Stimulated activated memory B cell treated with anti-CD40 and anti-IgM and Interleukin-4, amounts not matched to agents 10 μg/mL and 1 μg/mL and 100 μg/mL, for 72 hours (primary cell): ENCODE results near the gene CCT6A.
"Not testable (repeated sequence)": the region's sequence is repeated elsewhere in the genome, so short reads cannot be mapped to it uniquely, and the experiment has no call there.

ENCODE experiments used
- ATAC-seq: fragments of 150-1000 bp; cut with Tn5 transposase; 2 replicates; pipeline ENCODE4 v1.10.0; 2021
- H3K27ac Mint-ChIP-seq: one replicate; pipeline ENCODE4 v1.8.0; 2022; ENCODE audit warnings: mild to moderate bottlenecking, mixed read lengths
- H3K27me3 Mint-ChIP-seq: one replicate; pipeline ENCODE4 v1.8.0; 2022; ENCODE audit warnings: mixed read lengths
- H3K36me3 Mint-ChIP-seq: one replicate; pipeline ENCODE4 v1.8.0; 2022; ENCODE audit warnings: mixed read lengths
- H3K4me1 Mint-ChIP-seq: one replicate; pipeline ENCODE4 v1.8.0; 2022; ENCODE audit warnings: mixed read lengths
- H3K4me3 Mint-ChIP-seq: one replicate; pipeline ENCODE4 v1.8.0; 2022; ENCODE audit warnings: mild to moderate bottlenecking, moderate library complexity, mixed read lengths
- H3K9me3 Mint-ChIP-seq: one replicate; pipeline ENCODE4 v1.8.0; 2022; ENCODE audit warnings: mixed read lengths

CCT6A gene

GRCh38 chr7:56051339-56052191 lies at the start of gene CCT6A, which contains the start of gene PSPH:
Gene CCT6A (plus strand): TSS chr7:56051765. CDS start chr7:56051849, 84 bp downstream.
Gene PSPH (minus strand): TSS chr7:56051444. CDS start chr7:56021212, 30,232 bp downstream.
- Mint-ChIP-seq H3K27me3 (no peaks in the 10 kb centered on the region), H3K4me1 (peaks cover 33% of the 10 kb centered on the region), H3K4me3 (peak within 1 kb of the TSS; percentile 87), H3K27ac (peak within 1 kb of the TSS; percentile 91), H3K9me3 (no peaks in the 10 kb centered on the region), H3K36me3 (peaks cover 20% of the 10 kb centered on the region)
- ATAC-seq, result peak; percentile 98

- Mint-ChIP-seq H3K27me3 (no peaks in the 10 kb centered on the region), H3K4me3 (no peak overlapping the region), H3K36me3 (peaks cover 9% of the 10 kb centered on the region), H3K27ac (no peak overlapping the region), H3K4me1 (peaks cover 17% of the 10 kb centered on the region), H3K9me3 (no peaks in the 10 kb centered on the region)
- ATAC-seq, result no peak
These were observed 47.8 kb upstream of the CCT6A start for GRCh38 chr7:56003749-56004148.

GRCh38 chr7:56007167-56007652 lies 44.4 kb upstream of the CCT6A start:
- no peak overlapping the region for H3K27ac Mint-ChIP-seq

GRCh38 chr7:56007891-56008290 lies 43.7 kb upstream of the CCT6A start:
- Mint-ChIP-seq H3K36me3 (peaks cover 9% of the 10 kb centered on the region), H3K27me3 (no peaks in the 10 kb centered on the region), H3K4me1 (no peaks in the 10 kb centered on the region), H3K4me3 (no peak overlapping the region), H3K27ac (no peak overlapping the region), H3K9me3 (no peaks in the 10 kb centered on the region)
- no peak for ATAC-seq

More at GRCh38 chr7:56007167-56007652, 44.4 kb upstream of the CCT6A start:
- no peaks in the 10 kb centered on the region for H3K4me1 Mint-ChIP-seq
- no peaks in the 10 kb centered on the region for H3K27me3 Mint-ChIP-seq
- H3K36me3 Mint-ChIP-seq, result peaks cover 9% of the 10 kb centered on the region
- no peak overlapping the region for H3K4me3 Mint-ChIP-seq
- no peak for ATAC-seq
- H3K9me3 Mint-ChIP-seq, result no peaks in the 10 kb centered on the region

- H3K27ac Mint-ChIP-seq, result no peak overlapping the region
- no peaks in the 10 kb centered on the region for H3K4me1 Mint-ChIP-seq
- H3K36me3 Mint-ChIP-seq, result peaks cover 17% of the 10 kb centered on the region
- ATAC-seq, result no peak
- H3K4me3 Mint-ChIP-seq, result no peak overlapping the region
- H3K9me3 Mint-ChIP-seq, result no peaks in the 10 kb centered on the region
- no peaks in the 10 kb centered on the region for H3K27me3 Mint-ChIP-seq
These were observed 41.9 kb upstream of the CCT6A start for GRCh38 chr7:56009695-56010094.

- not testable (repeated sequence) for ATAC-seq, H3K27ac Mint-ChIP-seq
These were observed 34.5 kb upstream of the CCT6A start for GRCh38 chr7:56017015-56017414.

GRCh38 chr7:56019501-56019900 lies 32.1 kb upstream of the CCT6A start:
- Mint-ChIP-seq H3K4me3 (no peak overlapping the region), H3K27me3 (no peaks in the 10 kb centered on the region), H3K27ac (no peak overlapping the region), H3K36me3 (peaks cover 36% of the 10 kb centered on the region), H3K4me1 (no peaks in the 10 kb centered on the region), H3K9me3 (no peaks in the 10 kb centered on the region)
- no peak for ATAC-seq

More at GRCh38 chr7:56017015-56017414, 34.5 kb upstream of the CCT6A start:
- H3K9me3 Mint-ChIP-seq, H3K27me3 Mint-ChIP-seq, H3K4me1 Mint-ChIP-seq, H3K4me3 Mint-ChIP-seq: not testable (repeated sequence)
- H3K36me3 Mint-ChIP-seq, result peaks cover 35% of the 10 kb centered on the region

- no peak for ATAC-seq
- Mint-ChIP-seq H3K27ac (no peak overlapping the region), H3K4me1 (no peaks in the 10 kb centered on the region), H3K9me3 (no peaks in the 10 kb centered on the region), H3K4me3 (no peak overlapping the region), H3K36me3 (peaks cover 54% of the 10 kb centered on the region), H3K27me3 (no peaks in the 10 kb centered on the region)
These were observed 28.1 kb upstream of the CCT6A start for GRCh38 chr7:56023500-56023899.

GRCh38 chr7:56026538-56026937 lies 25.0 kb upstream of the CCT6A start:
- Mint-ChIP-seq H3K36me3 (peaks cover 52% of the 10 kb centered on the region), H3K9me3 (no peaks in the 10 kb centered on the region), H3K4me1 (no peaks in the 10 kb centered on the region), H3K27ac (no peak overlapping the region), H3K27me3 (no peaks in the 10 kb centered on the region), H3K4me3 (no peak overlapping the region)
- ATAC-seq, result no peak

GRCh38 chr7:56028942-56029630 lies 22.5 kb upstream of the CCT6A start:
- H3K36me3 Mint-ChIP-seq, result peaks cover 45% of the 10 kb centered on the region
- H3K9me3 Mint-ChIP-seq, result no peaks in the 10 kb centered on the region
- no peaks in the 10 kb centered on the region for H3K4me1 Mint-ChIP-seq
- H3K27me3 Mint-ChIP-seq, result no peaks in the 10 kb centered on the region
- no peak overlapping the region for H3K4me3 Mint-ChIP-seq
- H3K27ac Mint-ChIP-seq, result no peak overlapping the region
- no peak for ATAC-seq

- H3K36me3 Mint-ChIP-seq, result peaks cover 39% of the 10 kb centered on the region
- H3K4me1 Mint-ChIP-seq, result no peaks in the 10 kb centered on the region
- H3K27ac Mint-ChIP-seq, result no peak overlapping the region
These were observed 21.2 kb upstream of the CCT6A start for GRCh38 chr7:56030340-56030739.

GRCh38 chr7:56031556-56031955 lies 20.0 kb upstream of the CCT6A start:
- H3K9me3 Mint-ChIP-seq, H3K27me3 Mint-ChIP-seq, H3K4me1 Mint-ChIP-seq, H3K4me3 Mint-ChIP-seq, ATAC-seq, H3K27ac Mint-ChIP-seq: not testable (repeated sequence)
- peaks cover 31% of the 10 kb centered on the region for H3K36me3 Mint-ChIP-seq

More at GRCh38 chr7:56030340-56030739, 21.2 kb upstream of the CCT6A start:
- ATAC-seq, result no peak
- Mint-ChIP-seq H3K9me3 (no peaks in the 10 kb centered on the region), H3K27me3 (no peaks in the 10 kb centered on the region), H3K4me3 (no peak overlapping the region)

- H3K27ac Mint-ChIP-seq, H3K27me3 Mint-ChIP-seq, H3K4me1 Mint-ChIP-seq, ATAC-seq, H3K9me3 Mint-ChIP-seq, H3K4me3 Mint-ChIP-seq: not testable (repeated sequence)
- peaks cover 22% of the 10 kb centered on the region for H3K36me3 Mint-ChIP-seq
These were observed 19.0 kb upstream of the CCT6A start for GRCh38 chr7:56032578-56032977.

- Mint-ChIP-seq H3K9me3 (no peaks in the 10 kb centered on the region), H3K27ac (peak overlapping the region; percentile 28), H3K27me3 (no peaks in the 10 kb centered on the region), H3K4me3 (peak overlapping the region; percentile 73), H3K4me1 (no peaks in the 10 kb centered on the region), H3K36me3 (peaks cover 18% of the 10 kb centered on the region)
- ATAC-seq, result peak; percentile 94
These were observed 17.7 kb upstream of the CCT6A start for GRCh38 chr7:56033671-56034432.

- Mint-ChIP-seq H3K27ac (no peak overlapping the region), H3K4me1 (no peaks in the 10 kb centered on the region), H3K36me3 (peaks cover 24% of the 10 kb centered on the region), H3K27me3 (no peaks in the 10 kb centered on the region), H3K9me3 (no peaks in the 10 kb centered on the region), H3K4me3 (no peak overlapping the region)
- no peak for ATAC-seq
These were observed 10.8 kb upstream of the CCT6A start for GRCh38 chr7:56040730-56041129.
